ENCODE measurements around the gene BPIFA1.

DNA sequence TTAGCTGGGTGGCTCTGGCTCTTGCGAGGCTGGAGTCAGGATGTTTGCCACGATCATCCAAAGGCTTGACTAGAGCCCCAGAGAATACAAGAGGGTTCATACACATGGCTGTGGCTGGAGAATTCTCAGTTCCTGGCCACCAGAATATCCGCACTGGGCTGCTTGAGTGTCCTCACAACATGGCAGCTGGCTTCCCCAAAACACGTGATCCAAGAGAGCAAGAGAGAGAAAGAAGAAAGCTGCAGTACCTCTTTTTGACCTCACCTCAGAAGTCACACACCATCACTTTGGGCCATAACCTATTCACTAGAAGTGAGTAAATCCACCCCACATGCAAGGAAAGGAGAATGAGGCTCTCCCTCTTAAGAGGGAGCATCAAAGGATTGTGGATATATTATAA lies 25.7 kb downstream of the BPIFA1 start:
- TF ChIP-seq, protein P1, sequence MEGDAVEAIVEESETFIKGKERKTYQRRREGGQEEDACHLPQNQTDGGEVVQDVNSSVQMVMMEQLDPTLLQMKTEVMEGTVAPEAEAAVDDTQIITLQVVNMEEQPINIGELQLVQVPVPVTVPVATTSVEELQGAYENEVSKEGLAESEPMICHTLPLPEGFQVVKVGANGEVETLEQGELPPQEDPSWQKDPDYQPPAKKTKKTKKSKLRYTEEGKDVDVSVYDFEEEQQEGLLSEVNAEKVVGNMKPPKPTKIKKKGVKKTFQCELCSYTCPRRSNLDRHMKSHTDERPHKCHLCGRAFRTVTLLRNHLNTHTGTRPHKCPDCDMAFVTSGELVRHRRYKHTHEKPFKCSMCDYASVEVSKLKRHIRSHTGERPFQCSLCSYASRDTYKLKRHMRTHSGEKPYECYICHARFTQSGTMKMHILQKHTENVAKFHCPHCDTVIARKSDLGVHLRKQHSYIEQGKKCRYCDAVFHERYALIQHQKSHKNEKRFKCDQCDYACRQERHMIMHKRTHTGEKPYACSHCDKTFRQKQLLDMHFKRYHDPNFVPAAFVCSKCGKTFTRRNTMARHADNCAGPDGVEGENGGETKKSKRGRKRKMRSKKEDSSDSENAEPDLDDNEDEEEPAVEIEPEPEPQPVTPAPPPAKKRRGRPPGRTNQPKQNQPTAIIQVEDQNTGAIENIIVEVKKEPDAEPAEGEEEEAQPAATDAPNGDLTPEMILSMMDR (IDR thresholded peaks at IDR 0.05 in 2 of 3, conservative IDR thresholded peaks at IDR 0.05 in 1 of 3; ENCODE audit: insufficient read depth in 2 of 3, low read depth in 1 of 3, low read length in 3 of 3), result no peak
- TF ChIP-seq TCFL5 (CRISPR knock-in tag; conservative IDR thresholded peaks at IDR 0.05) (no peak), SMAD2 (IDR thresholded peaks at IDR 0.05; ENCODE audit: low read depth, low read length) (no peak), TCF3 (CRISPR knock-in tag; IDR thresholded peaks at IDR 0.05) (no peak), MEF2A (IDR thresholded peaks at IDR 0.05; ENCODE audit: control insufficient read depth, low read depth, low read length) (no peak), POLR2A (conservative IDR thresholded peaks at IDR 0.05) (no peak), MTA3 (IDR thresholded peaks at IDR 0.05; ENCODE audit: borderline replicate concordance) (no peak), ZNF324 (CRISPR knock-in tag; IDR thresholded peaks at IDR 0.05) (no peak)
- TF ChIP-seq, protein P2, sequence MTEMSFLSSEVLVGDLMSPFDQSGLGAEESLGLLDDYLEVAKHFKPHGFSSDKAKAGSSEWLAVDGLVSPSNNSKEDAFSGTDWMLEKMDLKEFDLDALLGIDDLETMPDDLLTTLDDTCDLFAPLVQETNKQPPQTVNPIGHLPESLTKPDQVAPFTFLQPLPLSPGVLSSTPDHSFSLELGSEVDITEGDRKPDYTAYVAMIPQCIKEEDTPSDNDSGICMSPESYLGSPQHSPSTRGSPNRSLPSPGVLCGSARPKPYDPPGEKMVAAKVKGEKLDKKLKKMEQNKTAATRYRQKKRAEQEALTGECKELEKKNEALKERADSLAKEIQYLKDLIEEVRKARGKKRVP (CRISPR knock-in tag; IDR thresholded peaks at IDR 0.05), result no peak
- TF ChIP-seq, protein P3, sequence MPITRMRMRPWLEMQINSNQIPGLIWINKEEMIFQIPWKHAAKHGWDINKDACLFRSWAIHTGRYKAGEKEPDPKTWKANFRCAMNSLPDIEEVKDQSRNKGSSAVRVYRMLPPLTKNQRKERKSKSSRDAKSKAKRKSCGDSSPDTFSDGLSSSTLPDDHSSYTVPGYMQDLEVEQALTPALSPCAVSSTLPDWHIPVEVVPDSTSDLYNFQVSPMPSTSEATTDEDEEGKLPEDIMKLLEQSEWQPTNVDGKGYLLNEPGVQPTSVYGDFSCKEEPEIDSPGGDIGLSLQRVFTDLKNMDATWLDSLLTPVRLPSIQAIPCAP (CRISPR knock-in tag; IDR thresholded peaks at IDR 0.05; ENCODE audit: borderline replicate concordance), result no peak

Data from K562 (cell line).